AG20443 (cell line): ENCODE measurements around the gene PEX14.

Source experiments
- DNase-seq: peaks from one replicate; pipeline ENCODE4 v3.0.0; 2012; ENCODE audit warnings: low spot score, mixed read lengths

PEX14 gene

GRCh38 chr1:10617931-10618885 is 143.5 kb downstream of the PEX14 start:
- no peak for DNase-seq

- DNase-seq, result no peak
Measured at GRCh38 chr1:10620776-10621175, 146.0 kb downstream of the PEX14 start.

- DNase-seq, result no peak
Measured at GRCh38 chr1:10621906-10622305, 147.2 kb downstream of the PEX14 start.

GRCh38 chr1:10622910-10623685 is 148.3 kb downstream of the PEX14 start:
- no peak for DNase-seq

- DNase-seq, result no peak
Measured at GRCh38 chr1:10623686-10624145, 149.0 kb downstream of the PEX14 start.

- DNase-seq, result no peak
Measured at GRCh38 chr1:10624256-10625050, 149.7 kb downstream of the PEX14 start.

- no peak for DNase-seq
Measured at GRCh38 chr1:10625076-10625475, 150.3 kb downstream of the PEX14 start.

GRCh38 chr1:10625554-10625953 is 150.8 kb downstream of the PEX14 start:
- no peak for DNase-seq

GRCh38 chr1:10626131-10626731 is 151.5 kb downstream of the PEX14 start:
- DNase-seq, result no peak

GRCh38 chr1:10626791-10627410 is 152.2 kb downstream of the PEX14 start:
- DNase-seq, result no peak

GRCh38 chr1:10628685-10629084 is 153.9 kb downstream of the PEX14 start:
- no peak for DNase-seq

GRCh38 chr1:10629091-10629815 is 154.5 kb downstream of the PEX14 start:
- no peak for DNase-seq

GRCh38 chr1:10629816-10630571 is 155.2 kb downstream of the PEX14 start:
- no peak for DNase-seq

- no peak for DNase-seq
Measured at GRCh38 chr1:10630661-10631120, 155.9 kb downstream of the PEX14 start.

- no peak for DNase-seq
Measured at GRCh38 chr1:10631121-10631810, 156.5 kb downstream of the PEX14 start.

GRCh38 chr1:10631811-10632593 is 157.3 kb downstream of the PEX14 start:
- DNase-seq, result no peak

GRCh38 chr1:10632691-10633090 is 157.9 kb downstream of the PEX14 start:
- DNase-seq, result no peak

- no peak for DNase-seq
Measured at GRCh38 chr1:10633416-10633815, 158.7 kb downstream of the PEX14 start.
